ENCODE results near the gene PATJ. TPM values are rescaled to one million over a fixed set of nuclear protein-coding genes. Genes with fewer than 3 reads are reported as not detected.

The PATJ gene
- polyA plus RNA-seq, 1 experiment: 3.6 TPM

DNA sequence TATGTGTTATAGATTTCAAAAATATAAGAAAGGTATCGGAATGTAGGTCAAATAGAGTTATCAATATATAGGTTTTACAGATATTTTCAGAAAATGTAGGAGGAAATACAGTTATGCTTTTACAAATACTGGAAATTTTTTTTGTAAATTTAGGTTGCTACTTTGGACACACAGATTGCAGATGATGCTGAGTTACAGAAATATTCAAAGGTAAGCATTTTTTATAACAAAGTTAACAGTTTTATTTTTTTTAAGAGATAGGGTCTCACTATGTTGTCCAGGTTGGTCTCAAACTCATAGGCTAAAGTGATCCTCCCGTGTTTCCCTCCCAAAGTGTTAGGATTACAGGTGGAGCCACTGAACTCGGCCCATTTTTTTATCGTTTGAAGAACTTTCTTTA lies 66.0 kb downstream of the PATJ start:
- H3K27me3 ChIP-seq (ENCODE audit: control insufficient read depth, insufficient read depth, low read length): no peaks in the 10 kb centered on the region
- POLR2A ChIA-PET: no interaction called here
- TF ChIP-seq, protein P1, sequence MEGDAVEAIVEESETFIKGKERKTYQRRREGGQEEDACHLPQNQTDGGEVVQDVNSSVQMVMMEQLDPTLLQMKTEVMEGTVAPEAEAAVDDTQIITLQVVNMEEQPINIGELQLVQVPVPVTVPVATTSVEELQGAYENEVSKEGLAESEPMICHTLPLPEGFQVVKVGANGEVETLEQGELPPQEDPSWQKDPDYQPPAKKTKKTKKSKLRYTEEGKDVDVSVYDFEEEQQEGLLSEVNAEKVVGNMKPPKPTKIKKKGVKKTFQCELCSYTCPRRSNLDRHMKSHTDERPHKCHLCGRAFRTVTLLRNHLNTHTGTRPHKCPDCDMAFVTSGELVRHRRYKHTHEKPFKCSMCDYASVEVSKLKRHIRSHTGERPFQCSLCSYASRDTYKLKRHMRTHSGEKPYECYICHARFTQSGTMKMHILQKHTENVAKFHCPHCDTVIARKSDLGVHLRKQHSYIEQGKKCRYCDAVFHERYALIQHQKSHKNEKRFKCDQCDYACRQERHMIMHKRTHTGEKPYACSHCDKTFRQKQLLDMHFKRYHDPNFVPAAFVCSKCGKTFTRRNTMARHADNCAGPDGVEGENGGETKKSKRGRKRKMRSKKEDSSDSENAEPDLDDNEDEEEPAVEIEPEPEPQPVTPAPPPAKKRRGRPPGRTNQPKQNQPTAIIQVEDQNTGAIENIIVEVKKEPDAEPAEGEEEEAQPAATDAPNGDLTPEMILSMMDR (IDR thresholded peaks at IDR 0.05; ENCODE audit: low read depth, low read length): no peak
- CTCF ChIA-PET: no interaction called here
- no peak overlapping the region for H3K4me3 ChIP-seq (ENCODE audit: low read depth, low read length)
- H3K27ac ChIP-seq (ENCODE audit: low read depth, low read length): no peak overlapping the region
- H3K9me3 ChIP-seq (ENCODE audit: control insufficient read depth, insufficient read depth, low read length): no peaks in the 10 kb centered on the region
- DNase-seq (ENCODE audit: low read depth, low spot score): no peak

DNA sequence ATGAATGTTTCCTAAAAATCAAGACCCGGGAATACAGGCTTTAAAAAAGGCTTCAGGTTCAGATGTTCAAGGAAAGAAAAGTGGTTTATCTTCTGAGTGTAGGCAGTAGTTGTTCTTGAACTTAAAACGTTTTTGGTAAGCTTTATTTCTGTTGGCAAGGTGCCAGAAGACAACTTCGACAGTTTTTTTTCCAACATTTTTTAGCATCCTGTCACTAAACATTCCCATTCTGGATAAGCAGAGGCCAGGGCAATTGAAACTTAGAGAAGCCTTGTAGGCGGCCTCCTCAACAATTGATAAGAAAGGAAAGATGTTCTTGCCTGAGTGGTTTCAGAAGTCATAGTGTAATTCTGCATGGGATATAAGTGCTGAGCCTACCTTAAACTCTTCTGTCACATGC lies 66.7 kb downstream of the PATJ start:
- TF ChIP-seq, protein P1 (IDR thresholded peaks at IDR 0.05; ENCODE audit: low read depth, low read length): no peak
- H3K27ac ChIP-seq (ENCODE audit: low read depth, low read length): no peak overlapping the region
- no peak overlapping the region for H3K4me3 ChIP-seq (ENCODE audit: low read depth, low read length)
- ChIA-PET POLR2A (no interaction called here), CTCF (no interaction called here)
- no peak for DNase-seq (ENCODE audit: low read depth, low spot score)
- H3K27me3 ChIP-seq (ENCODE audit: control insufficient read depth, insufficient read depth, low read length): no peaks in the 10 kb centered on the region
- no peaks in the 10 kb centered on the region for H3K9me3 ChIP-seq (ENCODE audit: control insufficient read depth, insufficient read depth, low read length)

DNA sequence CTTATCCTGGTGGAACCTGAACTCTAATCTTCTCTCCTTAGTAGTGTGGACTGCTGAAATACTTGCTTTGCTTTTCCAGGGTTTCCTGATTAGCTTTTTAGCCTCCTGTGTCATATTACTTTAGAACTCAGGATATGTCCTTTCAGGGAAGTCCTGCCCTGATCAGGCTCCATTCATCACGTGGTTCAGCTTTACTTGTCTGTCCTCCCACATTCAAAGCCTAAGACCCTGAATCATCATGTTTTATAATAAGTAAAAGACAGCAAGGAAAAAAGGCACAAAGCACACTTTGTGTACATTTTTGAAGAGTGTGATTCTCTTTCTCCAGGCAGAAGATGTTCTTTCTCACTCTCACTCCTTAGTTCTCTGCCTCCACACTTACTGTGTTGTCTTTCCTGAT lies 70.6 kb downstream of the PATJ start:
- H3K4me3 ChIP-seq (ENCODE audit: low read depth, low read length): no peak overlapping the region
- no peaks in the 10 kb centered on the region for H3K27me3 ChIP-seq (ENCODE audit: control insufficient read depth, insufficient read depth, low read length)
- CTCF ChIA-PET: no interaction called here
- no peak overlapping the region for H3K27ac ChIP-seq (ENCODE audit: low read depth, low read length)
- TF ChIP-seq, protein P1 (IDR thresholded peaks at IDR 0.05; ENCODE audit: low read depth, low read length): no peak
- H3K9me3 ChIP-seq (ENCODE audit: control insufficient read depth, insufficient read depth, low read length): no peaks in the 10 kb centered on the region
- POLR2A ChIA-PET: no interaction called here
- DNase-seq (ENCODE audit: low read depth, low spot score): no peak

DNA sequence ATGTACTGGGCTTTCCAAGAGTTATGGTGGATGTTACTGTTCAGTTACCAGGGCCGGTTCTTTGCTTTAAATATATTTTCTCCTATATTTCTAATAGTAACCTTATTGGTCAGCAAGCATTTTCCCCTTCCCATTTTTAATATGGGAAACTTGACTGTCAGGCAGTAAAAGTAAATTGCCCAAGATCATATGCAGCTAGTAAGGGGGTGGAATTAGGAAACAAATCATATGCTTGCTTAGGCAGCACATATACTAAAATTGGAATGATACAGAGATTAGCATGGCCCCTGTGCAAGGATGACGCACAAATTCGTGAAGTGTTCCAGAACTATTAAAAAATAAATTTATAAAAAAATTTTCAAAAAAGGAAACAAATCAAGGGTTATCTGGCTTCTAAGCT lies 73.9 kb downstream of the PATJ start:
- Histone ChIP-seq H3K27me3 (ENCODE audit: control insufficient read depth, insufficient read depth, low read length) (no peaks in the 10 kb centered on the region), H3K27ac (ENCODE audit: low read depth, low read length) (no peak overlapping the region), H3K9me3 (ENCODE audit: control insufficient read depth, insufficient read depth, low read length) (no peaks in the 10 kb centered on the region), H3K4me3 (ENCODE audit: low read depth, low read length) (no peak overlapping the region)
- ChIA-PET CTCF (no interaction called here), POLR2A (no interaction called here)
- TF ChIP-seq, protein P1 (IDR thresholded peaks at IDR 0.05; ENCODE audit: low read depth, low read length): no peak
- DNase-seq (ENCODE audit: low read depth, low spot score): no peak

DNA sequence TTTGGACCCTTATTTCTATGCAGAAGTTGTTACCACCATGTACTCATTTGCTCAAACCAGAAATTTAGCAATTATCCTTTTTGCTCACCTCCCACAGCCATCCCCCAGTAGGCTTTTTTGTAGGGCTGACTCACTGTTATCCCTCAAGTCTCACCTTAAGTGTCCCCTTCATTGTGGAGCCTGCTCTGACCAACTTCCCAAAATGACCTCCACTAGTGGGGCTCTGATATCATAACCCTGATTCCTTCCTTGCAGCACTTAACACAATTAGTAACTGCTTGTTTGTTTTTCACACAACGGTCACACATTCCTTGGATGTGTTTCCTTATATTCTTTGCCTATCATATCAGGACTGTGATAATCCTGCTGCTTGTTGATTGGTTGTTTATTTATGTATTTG lies 76.7 kb downstream of the PATJ start:
- Histone ChIP-seq H3K27ac (ENCODE audit: low read depth, low read length) (no peak overlapping the region), H3K4me3 (ENCODE audit: low read depth, low read length) (no peak overlapping the region), H3K9me3 (ENCODE audit: control insufficient read depth, insufficient read depth, low read length) (no peaks in the 10 kb centered on the region), H3K27me3 (ENCODE audit: control insufficient read depth, insufficient read depth, low read length) (no peaks in the 10 kb centered on the region)
- TF ChIP-seq, protein P1 (IDR thresholded peaks at IDR 0.05; ENCODE audit: low read depth, low read length): no peak
- DNase-seq (ENCODE audit: low read depth, low spot score): no peak
- ChIA-PET POLR2A (no interaction called here), CTCF (no interaction called here)
